ENCODE measurements around the gene GCG. TPM values are rescaled to one million over a fixed set of nuclear protein-coding genes. Genes with fewer than 3 reads are reported as not detected.

Gene GCG
- not detected for total RNA-seq
- total RNA-seq (2013): 0.96 TPM
- 0 to 0.05 (median 0) reads per million in 29 experiments for total RNA-seq

DNA sequence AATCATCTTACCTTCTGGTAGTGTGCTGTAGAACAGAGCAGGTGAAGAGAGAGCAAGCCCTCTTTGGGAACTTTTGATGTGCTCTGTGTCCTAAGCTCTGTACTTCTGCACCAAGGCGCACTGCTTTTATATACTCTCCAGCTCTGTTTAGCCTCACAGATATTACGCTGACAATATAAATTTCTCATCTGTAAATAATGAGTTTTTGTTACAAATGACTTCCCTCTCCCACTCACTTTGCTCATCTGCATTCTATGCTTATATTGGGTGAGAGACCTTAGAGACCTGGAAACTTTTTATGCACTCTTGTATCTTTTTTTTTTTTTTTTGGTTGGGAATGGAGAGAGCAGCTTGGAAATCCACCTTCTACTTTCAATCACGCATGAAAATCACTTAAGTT lies at the start of gene GCG:
Gene GCG, minus strand, starts transcription at position 101 of the 400 bp plus-strand sequence. CDS start 3,069 bp downstream, outside the sequence.
- ATAC-seq (replicated peaks in 1 of 4) (no peak), DNase-seq (no peak)
- Histone ChIP-seq H3K27me3 (replicated peaks in 1 of 2; ENCODE audit: control insufficient read depth in 2 of 2, extremely low read depth in 1 of 2, insufficient read depth in 2 of 2, low read length in 1 of 2) (peaks cover 0 to 3% of the 10 kb centered on the region in 2 experiments), H3K36me3 (ENCODE audit: control insufficient read depth in 2 of 2, extremely low read depth in 1 of 2, insufficient read depth in 1 of 2, low read length in 1 of 2) (no peaks in the 10 kb centered on the region), H3K27ac (ENCODE audit: low read length) (no peak within 1 kb of the TSS), H3K4me1 (ENCODE audit: control insufficient read depth in 1 of 2, extremely low read depth in 1 of 2, insufficient read depth in 2 of 2, low read length in 2 of 2) (no peaks in the 10 kb centered on the region), H3K9me3 (no peaks in the 10 kb centered on the region), H3K4me3 (ENCODE audit: control insufficient read depth in 1 of 2, extremely low read depth in 1 of 2, low read length in 1 of 2) (no peak within 1 kb of the TSS)
- H3K4me1 Mint-ChIP-seq: peaks cover 5 to 8% (median 6%) of the 10 kb centered on the region in 3 donors
- no peaks in the 10 kb centered on the region for H3K36me3 Mint-ChIP-seq
- no CpG with 5 or more reads among the region's 3 CpGs for WGBS (ENCODE audit: insufficient coverage)
- peaks cover 39 to 45% of the 10 kb centered on the region in 2 donors for H3K27me3 Mint-ChIP-seq
- H3K27ac Mint-ChIP-seq: no peak within 1 kb of the TSS
- POLR2A ChIA-PET: no interaction called here
- CTCF ChIA-PET: interaction anchor here (1.1 to 2.6 kb wide), 2 partner anchors 11 to 146 kb away, joined by 4 to 15 read pairs; no protein-coding TSS in a partner anchor
- H3K4me3 Mint-ChIP-seq: no peak within 1 kb of the TSS
- no peaks in the 10 kb centered on the region for H3K9me3 Mint-ChIP-seq

- H3K4me3 ChIP-seq (ENCODE audit: control insufficient read depth in 1 of 2, extremely low read depth in 1 of 2, low read length in 1 of 2): no peak overlapping the region
- no peaks in the 10 kb centered on the region for H3K9me3 ChIP-seq
- Mint-ChIP-seq H3K4me3 (no peak overlapping the region), H3K36me3 (no peaks in the 10 kb centered on the region), H3K27ac (no peak overlapping the region), H3K27me3 (peaks cover 17 to 30% of the 10 kb centered on the region in 2 donors), H3K9me3 (no peaks in the 10 kb centered on the region), H3K4me1 (no peaks in the 10 kb centered on the region)
- no peak for ATAC-seq (replicated peaks in 1 of 4)
- ChIA-PET CTCF (no interaction called here), POLR2A (no interaction called here)
- no peaks in the 10 kb centered on the region for H3K4me1 ChIP-seq (ENCODE audit: control insufficient read depth in 1 of 2, extremely low read depth in 1 of 2, insufficient read depth in 2 of 2, low read length in 2 of 2)
- no peak for DNase-seq
- H3K27ac ChIP-seq (ENCODE audit: low read length): no peak overlapping the region
- H3K27me3 ChIP-seq (replicated peaks in 1 of 2; ENCODE audit: control insufficient read depth in 2 of 2, extremely low read depth in 1 of 2, insufficient read depth in 2 of 2, low read length in 1 of 2): peaks cover 0 to 4% of the 10 kb centered on the region in 2 experiments
- no peaks in the 10 kb centered on the region for H3K36me3 ChIP-seq (ENCODE audit: control insufficient read depth in 2 of 2, extremely low read depth in 1 of 2, insufficient read depth in 1 of 2, low read length in 1 of 2)
- WGBS (ENCODE audit: insufficient coverage): no CpG with 5 or more reads among the region's 1 CpG
Measured at GRCh38 chr2:162200636-162201035, 48.6 kb upstream of the GCG start.

DNA sequence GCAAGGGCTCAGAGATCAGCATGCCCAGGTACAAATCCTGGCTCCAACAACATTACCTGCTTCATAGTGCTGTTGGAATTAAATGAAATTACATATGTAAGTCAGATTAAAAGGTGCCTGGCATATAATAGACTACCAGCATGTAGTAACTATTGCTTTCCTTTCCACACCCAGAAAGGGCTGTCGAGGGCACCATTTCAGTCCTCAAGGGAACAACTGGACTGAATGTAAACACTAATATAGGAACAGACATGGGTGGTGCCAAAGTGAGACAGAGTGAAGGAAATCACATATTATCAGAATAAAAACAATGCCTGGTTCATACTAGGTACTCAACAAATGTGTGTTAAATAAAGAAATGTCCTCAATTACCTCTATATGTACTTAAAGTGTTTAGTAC lies 47.9 kb upstream of the GCG start:
- Mint-ChIP-seq H3K27ac (no peak overlapping the region), H3K27me3 (peaks cover 20 to 34% of the 10 kb centered on the region in 2 donors), H3K36me3 (no peaks in the 10 kb centered on the region), H3K9me3 (no peaks in the 10 kb centered on the region), H3K4me3 (no peak overlapping the region), H3K4me1 (no peaks in the 10 kb centered on the region)
- Histone ChIP-seq H3K4me1 (ENCODE audit: control insufficient read depth in 1 of 2, extremely low read depth in 1 of 2, insufficient read depth in 2 of 2, low read length in 2 of 2) (no peaks in the 10 kb centered on the region), H3K27me3 (replicated peaks in 1 of 2; ENCODE audit: control insufficient read depth in 2 of 2, extremely low read depth in 1 of 2, insufficient read depth in 2 of 2, low read length in 1 of 2) (peaks cover 0 to 4% of the 10 kb centered on the region in 2 experiments), H3K9me3 (no peaks in the 10 kb centered on the region), H3K4me3 (ENCODE audit: control insufficient read depth in 1 of 2, extremely low read depth in 1 of 2, low read length in 1 of 2) (no peak overlapping the region), H3K27ac (ENCODE audit: low read length) (no peak overlapping the region), H3K36me3 (ENCODE audit: control insufficient read depth in 2 of 2, extremely low read depth in 1 of 2, insufficient read depth in 1 of 2, low read length in 1 of 2) (no peaks in the 10 kb centered on the region)
- DNase-seq (no peak), ATAC-seq (replicated peaks in 1 of 4) (no peak)
- ChIA-PET CTCF (no interaction called here), POLR2A (no interaction called here)
- WGBS (ENCODE audit: insufficient coverage): no CpG with 5 or more reads among the region's 1 CpG

- no CpG with 5 or more reads among the region's 9 CpGs for WGBS (ENCODE audit: insufficient coverage)
- no peak for DNase-seq
- H3K4me3 Mint-ChIP-seq: no peak overlapping the region
- Histone ChIP-seq H3K4me1 (ENCODE audit: control insufficient read depth in 1 of 2, extremely low read depth in 1 of 2, insufficient read depth in 2 of 2, low read length in 2 of 2) (no peaks in the 10 kb centered on the region), H3K9me3 (no peaks in the 10 kb centered on the region), H3K27me3 (replicated peaks in 1 of 2; ENCODE audit: control insufficient read depth in 2 of 2, extremely low read depth in 1 of 2, insufficient read depth in 2 of 2, low read length in 1 of 2) (peaks cover 0 to 4% of the 10 kb centered on the region in 2 experiments), H3K36me3 (ENCODE audit: control insufficient read depth in 2 of 2, extremely low read depth in 1 of 2, insufficient read depth in 1 of 2, low read length in 1 of 2) (no peaks in the 10 kb centered on the region), H3K27ac (ENCODE audit: low read length) (no peak overlapping the region), H3K4me3 (ENCODE audit: control insufficient read depth in 1 of 2, extremely low read depth in 1 of 2, low read length in 1 of 2) (no peak overlapping the region)
- H3K36me3 Mint-ChIP-seq: no peaks in the 10 kb centered on the region
- no peak for ATAC-seq (replicated peaks in 1 of 4)
- H3K9me3 Mint-ChIP-seq: no peaks in the 10 kb centered on the region
- no peaks in the 10 kb centered on the region for H3K4me1 Mint-ChIP-seq
- peaks cover 24 to 39% of the 10 kb centered on the region in 2 donors for H3K27me3 Mint-ChIP-seq
- H3K27ac Mint-ChIP-seq: no peak overlapping the region
- POLR2A ChIA-PET: no interaction called here
- CTCF ChIA-PET: interaction anchor here in 1 of 2 donors (0.6 kb wide), 1 partner anchor 576 kb away, joined by 3 read pairs; no protein-coding TSS in a partner anchor
Measured at GRCh38 chr2:162198239-162198638, 46.2 kb upstream of the GCG start.

- no peaks in the 10 kb centered on the region for H3K9me3 Mint-ChIP-seq
- H3K4me1 Mint-ChIP-seq: no peaks in the 10 kb centered on the region
- no peak overlapping the region for H3K27ac Mint-ChIP-seq
- no peak for ATAC-seq (replicated peaks in 1 of 4)
- H3K27me3 Mint-ChIP-seq: peaks cover 31 to 47% of the 10 kb centered on the region in 2 donors
- POLR2A ChIA-PET: interaction anchor here in 1 of 2 donors (0.5 kb wide), 1 partner anchor 41 kb away, joined by 3 read pairs; no protein-coding TSS in a partner anchor
- Histone ChIP-seq H3K27me3 (replicated peaks in 1 of 2; ENCODE audit: control insufficient read depth in 2 of 2, extremely low read depth in 1 of 2, insufficient read depth in 2 of 2, low read length in 1 of 2) (peaks cover 0 to 4% of the 10 kb centered on the region in 2 experiments), H3K9me3 (no peaks in the 10 kb centered on the region), H3K4me3 (ENCODE audit: control insufficient read depth in 1 of 2, extremely low read depth in 1 of 2, low read length in 1 of 2) (no peak overlapping the region), H3K27ac (ENCODE audit: low read length) (no peak overlapping the region), H3K4me1 (ENCODE audit: control insufficient read depth in 1 of 2, extremely low read depth in 1 of 2, insufficient read depth in 2 of 2, low read length in 2 of 2) (no peaks in the 10 kb centered on the region), H3K36me3 (ENCODE audit: control insufficient read depth in 2 of 2, extremely low read depth in 1 of 2, insufficient read depth in 1 of 2, low read length in 1 of 2) (no peaks in the 10 kb centered on the region)
- no peaks in the 10 kb centered on the region for H3K36me3 Mint-ChIP-seq
- 79% methylated on average over 2 of the region's 2 CpGs for WGBS (ENCODE audit: insufficient coverage)
- CTCF ChIA-PET: interaction anchor here in 1 of 2 donors (0.6 kb wide), 1 partner anchor 22 kb away, joined by 4 read pairs; no protein-coding TSS in a partner anchor
- no peak overlapping the region for H3K4me3 Mint-ChIP-seq
- no peak for DNase-seq
Measured at GRCh38 chr2:162197069-162197825, 45.2 kb upstream of the GCG start.

DNA sequence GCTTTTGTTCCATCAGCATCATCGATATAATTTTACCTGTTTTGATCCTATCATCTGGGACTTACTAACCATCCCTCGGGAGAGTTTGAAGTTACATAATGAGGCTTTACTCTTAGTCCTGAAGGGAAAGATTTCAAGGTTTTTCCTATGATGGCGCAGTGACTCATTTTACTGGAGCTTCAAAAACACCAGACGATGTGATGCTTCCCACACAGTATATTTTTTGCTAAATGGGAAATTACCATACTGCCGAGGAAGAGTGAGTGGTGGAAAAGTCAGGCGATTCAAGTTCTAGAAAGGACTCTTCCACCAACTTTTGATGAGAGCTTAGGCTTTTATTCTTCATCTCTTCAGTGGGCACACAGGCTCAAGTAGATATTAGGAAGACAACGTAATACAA lies 44.6 kb upstream of the GCG start:
- H3K4me1 Mint-ChIP-seq: no peaks in the 10 kb centered on the region
- H3K4me3 Mint-ChIP-seq: no peak overlapping the region
- Histone ChIP-seq H3K27ac (ENCODE audit: low read length) (no peak overlapping the region), H3K27me3 (replicated peaks in 1 of 2; ENCODE audit: control insufficient read depth in 2 of 2, extremely low read depth in 1 of 2, insufficient read depth in 2 of 2, low read length in 1 of 2) (peaks cover 0 to 4% of the 10 kb centered on the region in 2 experiments), H3K9me3 (no peaks in the 10 kb centered on the region), H3K36me3 (ENCODE audit: control insufficient read depth in 2 of 2, extremely low read depth in 1 of 2, insufficient read depth in 1 of 2, low read length in 1 of 2) (no peaks in the 10 kb centered on the region), H3K4me3 (ENCODE audit: control insufficient read depth in 1 of 2, extremely low read depth in 1 of 2, low read length in 1 of 2) (no peak overlapping the region), H3K4me1 (ENCODE audit: control insufficient read depth in 1 of 2, extremely low read depth in 1 of 2, insufficient read depth in 2 of 2, low read length in 2 of 2) (no peaks in the 10 kb centered on the region)
- H3K9me3 Mint-ChIP-seq: no peaks in the 10 kb centered on the region
- DNase-seq (no peak), ATAC-seq (replicated peaks in 1 of 4) (no peak)
- no peaks in the 10 kb centered on the region for H3K36me3 Mint-ChIP-seq
- ChIA-PET POLR2A (no interaction called here), CTCF (interaction anchor here in 1 of 2 donors (0.6 kb wide), 1 partner anchor 22 kb away, joined by 4 read pairs; no protein-coding TSS in a partner anchor)
- H3K27ac Mint-ChIP-seq: no peak overlapping the region
- peaks cover 34 to 50% of the 10 kb centered on the region in 2 donors for H3K27me3 Mint-ChIP-seq
- no CpG with 5 or more reads among the region's 7 CpGs for whole genome bisulfite sequencing (ENCODE audit: insufficient coverage)

Data from T-cell (primary cell).